ENCODE results near the gene NCK1. TPM values are rescaled to one million over a fixed set of nuclear protein-coding genes. Genes with fewer than 3 reads are reported as not detected.

The NCK1 gene
- total and polyA plus RNA-seq, 9 of the 15 experiments (the other 6 are each of a cell fraction or from before 2014, with no cell fraction given), result 17.3 to 30.5 (median 25.0) TPM

DNA sequence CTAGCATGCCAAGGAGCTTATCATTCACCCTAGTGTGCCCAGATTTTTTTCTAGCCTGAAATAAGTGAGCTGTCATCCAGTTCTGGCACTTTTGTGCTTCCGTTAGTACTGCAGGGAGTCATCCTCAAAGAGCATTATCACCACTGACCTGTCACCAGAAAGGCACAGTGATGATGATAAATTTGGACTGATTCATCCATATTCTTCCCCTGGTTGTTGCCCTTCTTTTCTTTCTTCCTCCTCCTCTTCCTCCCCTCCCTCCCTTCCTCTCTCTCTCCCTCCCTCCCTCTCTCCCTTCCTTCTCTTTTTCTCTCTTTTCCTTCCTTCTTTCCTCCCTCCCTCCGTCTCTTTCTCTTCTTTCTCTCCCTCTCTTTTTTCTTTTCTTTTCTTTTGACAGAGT lies 21.8 kb upstream of the NCK1 start (continued):
- TF ChIP-seq, protein P1, sequence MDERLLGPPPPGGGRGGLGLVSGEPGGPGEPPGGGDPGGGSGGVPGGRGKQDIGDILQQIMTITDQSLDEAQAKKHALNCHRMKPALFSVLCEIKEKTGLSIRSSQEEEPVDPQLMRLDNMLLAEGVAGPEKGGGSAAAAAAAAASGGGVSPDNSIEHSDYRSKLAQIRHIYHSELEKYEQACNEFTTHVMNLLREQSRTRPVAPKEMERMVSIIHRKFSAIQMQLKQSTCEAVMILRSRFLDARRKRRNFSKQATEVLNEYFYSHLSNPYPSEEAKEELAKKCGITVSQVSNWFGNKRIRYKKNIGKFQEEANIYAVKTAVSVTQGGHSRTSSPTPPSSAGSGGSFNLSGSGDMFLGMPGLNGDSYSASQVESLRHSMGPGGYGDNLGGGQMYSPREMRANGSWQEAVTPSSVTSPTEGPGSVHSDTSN (CRISPR knock-in tag; IDR thresholded peaks at IDR 0.05; ENCODE audit: low read depth), result 0 out of 2 replicates have a peak, but pooled peaks have one; percentile 15
- TF ChIP-seq, protein P1 (tag; conservative IDR thresholded peaks at IDR 0.05; ENCODE audit: low read depth), result peak; percentile 95
- TF ChIP-seq HEY1 (CRISPR knock-in tag; IDR thresholded peaks at IDR 0.05; ENCODE audit: borderline replicate concordance), result no peak
- no peak for TF ChIP-seq U2AF2 (optimal IDR thresholded peaks at IDR 0.05; ENCODE audit: low read depth, low read length)
- no peak for TF ChIP-seq SAP30 (IDR thresholded peaks at IDR 0.05; ENCODE audit: borderline replicate concordance, insufficient read depth, low read depth, low read length, poor library complexity, severe bottlenecking)
- TF ChIP-seq POLR2AphosphoS2 (IDR thresholded peaks at IDR 0.05; ENCODE audit: low read length), result no peak
- peak; percentile 83 for TF ChIP-seq HDAC2 (IDR thresholded peaks at IDR 0.05)
- TF ChIP-seq POU5F1 (IDR thresholded peaks at IDR 0.05; ENCODE audit: borderline replicate concordance, low read depth, low read length, partially characterized antibody), result no peak
- TF ChIP-seq, protein P2, sequence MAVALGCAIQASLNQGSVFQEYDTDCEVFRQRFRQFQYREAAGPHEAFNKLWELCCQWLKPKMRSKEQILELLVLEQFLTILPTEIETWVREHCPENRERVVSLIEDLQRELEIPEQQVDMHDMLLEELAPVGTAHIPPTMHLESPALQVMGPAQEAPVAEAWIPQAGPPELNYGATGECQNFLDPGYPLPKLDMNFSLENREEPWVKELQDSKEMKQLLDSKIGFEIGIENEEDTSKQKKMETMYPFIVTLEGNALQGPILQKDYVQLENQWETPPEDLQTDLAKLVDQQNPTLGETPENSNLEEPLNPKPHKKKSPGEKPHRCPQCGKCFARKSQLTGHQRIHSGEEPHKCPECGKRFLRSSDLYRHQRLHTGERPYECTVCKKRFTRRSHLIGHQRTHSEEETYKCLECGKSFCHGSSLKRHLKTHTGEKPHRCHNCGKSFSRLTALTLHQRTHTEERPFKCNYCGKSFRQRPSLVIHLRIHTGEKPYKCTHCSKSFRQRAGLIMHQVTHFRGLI (CRISPR knock-in tag; IDR thresholded peaks at IDR 0.05), result no peak
- no peak for TF ChIP-seq FOXP1 (CRISPR knock-in tag; IDR thresholded peaks at IDR 0.05)
- no peak for TF ChIP-seq CHD4 (IDR thresholded peaks at IDR 0.05; ENCODE audit: insufficient read depth, insufficient replicate concordance, low read depth, low read length, poor library complexity, severe bottlenecking)
- no peak for TF ChIP-seq ZNF431 (CRISPR knock-in tag; IDR thresholded peaks at IDR 0.05)
- no peak for TF ChIP-seq WHSC1 (IDR thresholded peaks at IDR 0.05; ENCODE audit: low read length)
- no peak for TF ChIP-seq ZNF551 (CRISPR knock-in tag; IDR thresholded peaks at IDR 0.05)
- no peak for TF ChIP-seq ETV5 (CRISPR knock-in tag; IDR thresholded peaks at IDR 0.05; ENCODE audit: low read depth)
- TF ChIP-seq ZNF696 (CRISPR knock-in tag; conservative IDR thresholded peaks at IDR 0.05), result no peak
- no peak for TF ChIP-seq MAFF (IDR thresholded peaks at IDR 0.05; ENCODE audit: low read length)
- TF ChIP-seq NELFE (IDR thresholded peaks at IDR 0.05; ENCODE audit: insufficient read depth, insufficient read length), result no peak
- TF ChIP-seq, protein P3, sequence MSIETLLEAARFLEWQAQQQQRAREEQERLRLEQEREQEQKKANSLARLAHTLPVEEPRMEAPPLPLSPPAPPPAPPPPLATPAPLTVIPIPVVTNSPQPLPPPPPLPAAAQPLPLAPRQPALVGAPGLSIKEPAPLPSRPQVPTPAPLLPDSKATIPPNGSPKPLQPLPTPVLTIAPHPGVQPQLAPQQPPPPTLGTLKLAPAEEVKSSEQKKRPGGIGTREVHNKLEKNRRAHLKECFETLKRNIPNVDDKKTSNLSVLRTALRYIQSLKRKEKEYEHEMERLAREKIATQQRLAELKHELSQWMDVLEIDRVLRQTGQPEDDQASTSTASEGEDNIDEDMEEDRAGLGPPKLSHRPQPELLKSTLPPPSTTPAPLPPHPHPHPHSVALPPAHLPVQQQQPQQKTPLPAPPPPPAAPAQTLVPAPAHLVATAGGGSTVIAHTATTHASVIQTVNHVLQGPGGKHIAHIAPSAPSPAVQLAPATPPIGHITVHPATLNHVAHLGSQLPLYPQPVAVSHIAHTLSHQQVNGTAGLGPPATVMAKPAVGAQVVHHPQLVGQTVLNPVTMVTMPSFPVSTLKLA (conservative IDR thresholded peaks at IDR 0.05), result 0 out of 4 replicates have a peak, but pooled peaks of 1 of the 2 experiments have one; percentile 20
- TF ChIP-seq, protein P4, sequence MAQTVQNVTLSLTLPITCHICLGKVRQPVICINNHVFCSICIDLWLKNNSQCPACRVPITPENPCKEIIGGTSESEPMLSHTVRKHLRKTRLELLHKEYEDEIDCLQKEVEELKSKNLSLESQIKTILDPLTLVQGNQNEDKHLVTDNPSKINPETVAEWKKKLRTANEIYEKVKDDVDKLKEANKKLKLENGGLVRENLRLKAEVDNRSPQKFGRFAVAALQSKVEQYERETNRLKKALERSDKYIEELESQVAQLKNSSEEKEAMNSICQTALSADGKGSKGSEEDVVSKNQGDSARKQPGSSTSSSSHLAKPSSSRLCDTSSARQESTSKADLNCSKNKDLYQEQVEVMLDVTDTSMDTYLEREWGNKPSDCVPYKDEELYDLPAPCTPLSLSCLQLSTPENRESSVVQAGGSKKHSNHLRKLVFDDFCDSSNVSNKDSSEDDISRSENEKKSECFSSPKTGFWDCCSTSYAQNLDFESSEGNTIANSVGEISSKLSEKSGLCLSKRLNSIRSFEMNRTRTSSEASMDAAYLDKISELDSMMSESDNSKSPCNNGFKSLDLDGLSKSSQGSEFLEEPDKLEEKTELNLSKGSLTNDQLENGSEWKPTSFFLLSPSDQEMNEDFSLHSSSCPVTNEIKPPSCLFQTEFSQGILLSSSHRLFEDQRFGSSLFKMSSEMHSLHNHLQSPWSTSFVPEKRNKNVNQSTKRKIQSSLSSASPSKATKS (CRISPR knock-in tag; IDR thresholded peaks at IDR 0.05), result no peak
- 0 out of 2 replicates have a peak, but pooled peaks have one; percentile 42 for TF ChIP-seq MEF2D (tag; conservative IDR thresholded peaks at IDR 0.05; ENCODE audit: low read depth)
